K562 (cell line): ENCODE results near the gene GALNT13. TPM values are rescaled to one million over a fixed set of nuclear protein-coding genes. Genes with fewer than 3 reads are reported as not detected.

ENCODE experiments used
- ATAC-seq: fragments of 200-7000 bp; cut with Tn5 transposase; 3 replicates; pipeline ENCODE4 v1.9.1; 2020; ENCODE audit warnings: moderate library complexity
- BruUV-seq: library from RNA; stranded (reverse); fragments of 400-500 nt; replicated peaks from 2 replicates; lab custom pipeline; 2021; lab: Mats Ljungman, UMichigan
- CTCF ChIA-PET: fragments of 300-600 bp; formaldehyde crosslinking; extraction: SDS; loops from one replicate; lab custom pipeline; 2021; ENCODE audit warnings: low intra/inter-chr PET ratio; lab: Yijun Ruan, JAX
- POLR2A ChIA-PET: fragments of 300-600, 350-650 bp; sonication (Branson Sonifier 250); formaldehyde crosslinking; extraction: SDS; loops from one replicate; lab custom pipeline; 2021; ENCODE audit warnings: antibody characterized with exemption, inconsistent platforms; lab: Yijun Ruan, JAX
- DNase-seq, 4 experiments: peaks; one replicate each; pipeline versions ENCODE4 v3.0.0 to v3.0.0-alpha.2; 2011 to 2018; ENCODE audit warnings: low spot score in 3 of 4, mixed read lengths in 3 of 4; ENCODE audit errors: extremely low read depth in 1 of 4
- FAIRE-seq: peaks from 2 replicates; lab custom pipeline; 2011; peaks lifted over from hg19 to GRCh38; lab: Jason Lieb, UNC
- H2AFZ ChIP-seq: 2 replicates; pipeline ENCODE4 v1.6.0; 2011; ENCODE audit warnings: low read depth, low read length, control low read depth, inconsistent platforms
- H3K27ac ChIP-seq: fragments of 200-600 bp; 3 replicates; pipeline ENCODE4 v1.8.0; 2011; ENCODE audit warnings: low read depth, mild to moderate bottlenecking, control low read depth, inconsistent platforms, low read length, moderate library complexity, mixed read lengths; ENCODE audit errors: extremely low read depth
- H3K27me3 ChIP-seq, 2 experiments: fragments of 300-600 bp in 1 of 2; 2 replicates in 1 of 2; 3 replicates in 1 of 2; pipeline versions ENCODE4 v1.6.0 to v1.8.0; 2011; ENCODE audit warnings: inconsistent platforms in 2 of 2, low read length in 2 of 2, mild to moderate bottlenecking in 1 of 2, mixed read lengths in 1 of 2, moderate library complexity in 1 of 2; ENCODE audit not compliant: control insufficient read depth in 2 of 2, insufficient read depth in 2 of 2
- H3K36me3 ChIP-seq: fragments of 300-600 bp; 3 replicates; pipeline ENCODE4 v1.8.0; 2011; ENCODE audit warnings: mild to moderate bottlenecking, low read length, inconsistent platforms; ENCODE audit not compliant: control insufficient read depth, insufficient read depth
- H3K4me1 ChIP-seq, 2 experiments: fragments of 200-600 bp in 1 of 2; replicated peaks in 1 of 2; 2 replicates in 1 of 2; 3 replicates in 1 of 2; pipeline versions ENCODE4 v1.5.1 to v1.8.0; 2011; ENCODE audit warnings: inconsistent platforms in 2 of 2, low read length in 2 of 2, mild to moderate bottlenecking in 1 of 2, mixed read lengths in 1 of 2, moderate library complexity in 1 of 2; ENCODE audit not compliant: control insufficient read depth in 2 of 2, insufficient read depth in 2 of 2
- H3K4me2 ChIP-seq: 2 replicates; pipeline ENCODE4 v1.6.1; 2011; ENCODE audit warnings: low read length, control low read depth, inconsistent platforms, mixed read lengths; ENCODE audit not compliant: insufficient read depth
- H3K4me3 ChIP-seq: fragments of 200-600 bp; sonication (generic), shearing (Covaris generic); 2 replicates; pipeline ENCODE4 v1.5.1; 2016; ENCODE audit warnings: control low read depth, inconsistent platforms
- H3K79me2 ChIP-seq: fragments of 200-600 bp; 3 replicates; pipeline ENCODE4 v1.8.0; 2011; ENCODE audit warnings: low read length, inconsistent platforms; ENCODE audit not compliant: control insufficient read depth, insufficient read depth
- H3K9ac ChIP-seq, 2 experiments: 2 replicates each; pipeline versions ENCODE4 v1.6.0 to v1.6.1; 2011; ENCODE audit warnings: low read depth in 2 of 2, low read length in 2 of 2, control low read depth in 1 of 2, inconsistent platforms in 1 of 2, mild to moderate bottlenecking in 1 of 2, mixed read lengths in 1 of 2; ENCODE audit not compliant: insufficient read depth in 1 of 2
- H3K9me1 ChIP-seq: one replicate; pipeline ENCODE4 v1.6.0; 2011; ENCODE audit warnings: inconsistent platforms, mild to moderate bottlenecking, low read length, moderate library complexity; ENCODE audit not compliant: control insufficient read depth, insufficient read depth
- H3K9me3 ChIP-seq: replicated peaks from 2 replicates; pipeline ENCODE4 v1.5.1; 2011; ENCODE audit warnings: low read depth, low read length, inconsistent platforms; ENCODE audit not compliant: control insufficient read depth, insufficient read depth
- H4K20me1 ChIP-seq: replicated peaks from 2 replicates; pipeline ENCODE4 v1.6.1; 2011; ENCODE audit warnings: low read length, inconsistent platforms, mixed read lengths; ENCODE audit not compliant: control insufficient read depth, insufficient read depth
- CHD1 ChIP-seq: fragments of 200-600 bp; sonication (generic); IDR thresholded peaks from one replicate; pipeline ENCODE4 v1.6.1; 2012; ENCODE audit warnings: mild to moderate bottlenecking, moderate library complexity, low read length, inconsistent platforms
- CSDE1 ChIP-seq, 2 experiments: fragments of 450-650 bp; IDR thresholded peaks; 2 replicates each; pipeline ENCODE4 v1.6.1; 2016; ENCODE audit warnings: mild to moderate bottlenecking in 1 of 2
- HES1 ChIP-seq: fragments of 450-650 bp; IDR thresholded peaks from 2 replicates; pipeline ENCODE4 v1.6.1; 2016; ENCODE audit warnings: low read depth, mild to moderate bottlenecking, moderate library complexity
- MAZ ChIP-seq, 2 experiments: fragments of 450-650 bp in 1 of 2; sonication (generic) in 1 of 2; formaldehyde crosslinking; IDR thresholded peaks in 1 of 2; conservative IDR thresholded peaks in 1 of 2; 2 replicates each; pipeline versions ENCODE4 v1.4.0 to v1.5.0; 2020; ENCODE audit warnings: mild to moderate bottlenecking in 1 of 2, missing genetic modification reagents in 1 of 2
- NCOA2 ChIP-seq, 2 experiments: fragments of 450-650 bp; IDR thresholded peaks; 2 replicates each; pipeline ENCODE4 v1.6.1; 2018; ENCODE audit warnings: mild to moderate bottlenecking in 2 of 2, moderate library complexity in 1 of 2; ENCODE audit not compliant: partially characterized antibody in 2 of 2
- NFRKB ChIP-seq: fragments of 450-650 bp; IDR thresholded peaks from 2 replicates; pipeline ENCODE4 v1.6.1; 2016; ENCODE audit warnings: low read depth
- NUFIP1 ChIP-seq: fragments of 450-650 bp; IDR thresholded peaks from 2 replicates; pipeline ENCODE4 v1.6.1; 2018; ENCODE audit not compliant: partially characterized antibody
- PHB ChIP-seq: fragments of 250-450 bp; sonication (Bioruptor Pico); IDR thresholded peaks from 2 replicates; pipeline ENCODE4 v1.5.0; 2021
- POLR2AphosphoS2 ChIP-seq: IDR thresholded peaks from 2 replicates; pipeline ENCODE4 v1.6.1; 2012; ENCODE audit warnings: low read length, improper control_type of control experiment
- POLR3A ChIP-seq: IDR thresholded peaks from 2 replicates; pipeline ENCODE4 v1.6.1; 2011; ENCODE audit warnings: borderline replicate concordance, mild to moderate bottlenecking, moderate library complexity; ENCODE audit not compliant: insufficient read length, insufficient read depth; ENCODE audit errors: extremely low read depth
- RAD51 ChIP-seq: fragments of 450-650 bp; IDR thresholded peaks from 2 replicates; pipeline ENCODE4 v1.7.1; 2016; ENCODE audit warnings: low read depth, mild to moderate bottlenecking, borderline replicate concordance
- SIN3B ChIP-seq: fragments of 450-650 bp; IDR thresholded peaks from 2 replicates; pipeline ENCODE4 v1.6.1; 2017; ENCODE audit warnings: low read depth, mild to moderate bottlenecking, moderate library complexity
- ZNF175 ChIP-seq: fragments of 200-800 bp; sonication (Bioruptor generic); IDR thresholded peaks from 2 replicates; pipeline ENCODE4 v1.6.1; 2016; ENCODE audit warnings: low read depth, mild to moderate bottlenecking, missing genetic modification characterization, missing compliant biosample characterization
- ZNF398 ChIP-seq: fragments of 250-450 bp; sonication (Bioruptor Pico); IDR thresholded peaks from 2 replicates; pipeline ENCODE4 v1.8.0; 2021; ENCODE audit warnings: moderate library complexity, mild to moderate bottlenecking, inconsistent platforms
- ZNF518B ChIP-seq: fragments of 250-450 bp; sonication (Bioruptor Pico); IDR thresholded peaks from 2 replicates; pipeline ENCODE4 v1.5.0; 2021; ENCODE audit warnings: mild to moderate bottlenecking, moderate library complexity
- ZNF655 ChIP-seq: fragments of 250-450 bp; sonication (Bioruptor Pico); IDR thresholded peaks from 2 replicates; pipeline ENCODE4 v1.5.0; 2021
- ZNF707 ChIP-seq: fragments of 250-450 bp; sonication (Bioruptor Pico); conservative IDR thresholded peaks from 2 replicates; pipeline ENCODE4 v1.8.0; 2022; ENCODE audit warnings: inconsistent platforms, mild to moderate bottlenecking, moderate library complexity
- WGBS: fragments of 100-300 bp; shearing (Covaris generic); methylation state at CpG from one replicate; pipeline ENCODE4 v1.1.6; 2016; ENCODE audit warnings: low coverage, mixed read lengths; ENCODE audit not compliant: insufficient coverage; ENCODE audit errors: missing lambda C conversion rate; 5-methylcytosine and 5-hydroxymethylcytosine counted together
- in situ Hi-C: fragments of 300-500 bp; cut with MboI; formaldehyde crosslinking; loops from 4 replicates; pipeline ENCODE4 v1.15.0; 2018; ENCODE audit warnings: inconsistent platforms, mixed read lengths
- intact Hi-C: fragments of 100-400 bp; cut with micrococcal nuclease; formaldehyde crosslinking; loops from 2 replicates; pipeline ENCODE4 v1.14.2; 2022
- polyA plus RNA-seq, 8 experiments: library from polyadenylated mRNA; depleted of rRNA in 4 of 8; stranded (reverse) in 5 of 8; unstranded in 3 of 8; fragments of >200 nt; fragmentation: Nextera tagmentation in 2 of 8; fragmentation: Illumina TruSeq in 1 of 8; extraction: Ambion mirVana in 2 of 8; extraction: Trizol in 1 of 8; gene quantifications; 2 replicates each; pipeline versions ENCODE4 v1.2.1 to v1.2.3, GENCODE V29; 2011 to 2014; ENCODE audit warnings: inconsistent platforms in 1 of 8, missing spikeins in 1 of 8
- total RNA-seq, 7 experiments: library from RNA; depleted of rRNA in 6 of 7; stranded (reverse); fragments of >200 nt in 6 of 7; fragmentation: Illumina TruSeq in 2 of 7; extraction: Trizol in 2 of 7; gene quantifications; 2 replicates each; pipeline versions ENCODE4 v1.2.1 to v1.2.3, GENCODE V29; 2011 to 2021; ENCODE audit warnings: low replicate concordance in 1 of 7

GALNT13 gene
- total and polyA plus RNA-seq, 9 of the 15 experiments (the other 6 are each of a cell fraction or from before 2014, with no cell fraction given), result not detected

- Histone ChIP-seq H3K4me3 (no peak overlapping the region), H4K20me1 (no peaks in the 10 kb centered on the region), H3K4me2 (no peak overlapping the region), H3K79me2 (no peaks in the 10 kb centered on the region), H3K27me3 (no peaks in the 10 kb centered on the region), H3K9me3 (no peaks in the 10 kb centered on the region; the same call in 1 of the 2 replicates), H3K9ac (no peak overlapping the region), H3K9me1 (no peaks in the 10 kb centered on the region), H2AFZ (no peak overlapping the region), H3K27ac (no peak overlapping the region), H3K36me3 (no peaks in the 10 kb centered on the region), H3K4me1 (no peaks in the 10 kb centered on the region)
- FAIRE-seq, result no peak
- no peak for ATAC-seq
- ChIA-PET POLR2A (interaction anchor here (0.5 kb wide), 1 partner anchor 345 kb away, joined by 4 read pairs; no protein-coding TSS in a partner anchor), CTCF (no interaction called here)
- WGBS, result 0% methylated on average over 3 of the region's 3 CpGs
- BruUV-seq, result no TSS peak
- in situ Hi-C loops, result no loop called here
- intact Hi-C loops, result no loop called here
- no peak for DNase-seq
- TF ChIP-seq SIN3B, result no peak
- TF ChIP-seq CSDE1 (IDR thresholded peaks at IDR 0.05), result no peak
- TF ChIP-seq ZNF655, result no peak
- TF ChIP-seq POLR3A, result no peak
- TF ChIP-seq PHB (CRISPR knock-in tag), result no peak
- no peak for TF ChIP-seq ZNF707
- no peak for TF ChIP-seq MAZ (CRISPR knock-in tag; conservative IDR thresholded peaks at IDR 0.05 in 1 of 2, IDR thresholded peaks at IDR 0.05 in 1 of 2)
- no peak for TF ChIP-seq CHD1
- no peak for TF ChIP-seq HES1
- no peak for TF ChIP-seq ZNF398 (CRISPR knock-in tag)
- no peak for TF ChIP-seq NUFIP1
- no peak for TF ChIP-seq NFRKB
- TF ChIP-seq ZNF175 (CRISPR knock-in tag), result no peak
- TF ChIP-seq RAD51, result no peak
- no peak for TF ChIP-seq ZNF518B (CRISPR knock-in tag)
- no peak for TF ChIP-seq NCOA2 (IDR thresholded peaks at IDR 0.05; ENCODE audit: partially characterized antibody in 2 of 2)
- no peak for TF ChIP-seq POLR2AphosphoS2
Measured at GRCh38 chr2:154291927-154292326, 420.2 kb downstream of the GALNT13 start.
